Measurements from ENCODE around the gene RNF207. TPM values are rescaled to one million over a fixed set of nuclear protein-coding genes. Genes with fewer than 3 reads are reported as not detected.
A peak's percentile ranks its signal among the peaks of the same experiment; 100 is the strongest.

Gene RNF207, protein sequence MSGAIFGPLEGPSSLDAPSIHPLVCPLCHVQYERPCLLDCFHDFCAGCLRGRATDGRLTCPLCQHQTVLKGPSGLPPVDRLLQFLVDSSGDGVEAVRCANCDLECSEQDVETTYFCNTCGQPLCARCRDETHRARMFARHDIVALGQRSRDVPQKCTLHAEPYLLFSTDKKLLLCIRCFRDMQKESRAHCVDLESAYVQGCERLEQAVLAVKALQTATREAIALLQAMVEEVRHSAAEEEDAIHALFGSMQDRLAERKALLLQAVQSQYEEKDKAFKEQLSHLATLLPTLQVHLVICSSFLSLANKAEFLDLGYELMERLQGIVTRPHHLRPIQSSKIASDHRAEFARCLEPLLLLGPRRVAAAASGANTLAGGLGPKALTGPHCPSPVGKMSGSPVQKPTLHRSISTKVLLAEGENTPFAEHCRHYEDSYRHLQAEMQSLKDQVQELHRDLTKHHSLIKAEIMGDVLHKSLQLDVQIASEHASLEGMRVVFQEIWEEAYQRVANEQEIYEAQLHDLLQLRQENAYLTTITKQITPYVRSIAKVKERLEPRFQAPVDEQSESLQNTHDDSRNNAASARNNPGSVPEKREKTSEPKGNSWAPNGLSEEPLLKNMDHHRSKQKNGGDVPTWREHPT
- total RNA-seq, result 100 to 1,000 TPM in 1 of 8 experiments, 10 to 100 TPM in 2, 1 to 10 TPM in 5; 1.8 to 149 (median 7.3) TPM

DNA sequence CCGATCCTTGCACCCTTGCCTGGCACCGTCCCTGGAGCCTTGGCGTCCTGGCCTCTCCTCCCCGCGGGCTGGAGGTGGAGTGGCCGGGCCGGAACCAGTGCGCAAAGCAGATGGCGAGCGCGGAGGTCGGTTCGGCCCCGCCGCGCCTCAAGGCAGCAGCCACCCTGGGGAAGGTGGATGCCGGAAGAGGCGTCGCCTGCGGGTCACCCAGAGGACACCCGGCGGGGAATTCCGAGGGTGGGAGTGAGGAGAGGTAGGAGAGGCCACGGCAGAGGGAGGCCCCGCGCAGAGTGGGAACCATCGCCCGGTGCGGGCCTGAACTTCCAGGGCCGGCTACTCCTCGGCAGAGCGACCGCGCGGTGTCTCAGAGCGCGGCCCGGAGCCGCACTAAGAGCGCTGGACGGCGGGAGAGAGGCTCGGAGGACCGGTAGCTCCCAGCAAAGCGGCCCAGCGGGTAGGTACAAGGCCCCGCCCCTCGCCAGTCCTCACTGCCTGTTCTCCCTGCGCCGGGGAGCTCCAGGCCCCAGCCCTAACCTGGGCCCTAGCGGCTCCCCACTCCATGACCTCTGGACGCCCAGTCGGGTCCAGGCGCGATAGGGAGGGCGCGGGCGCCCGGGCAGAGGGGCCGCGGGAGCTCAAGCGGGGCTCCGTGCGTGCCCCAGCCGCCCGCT is at the start of gene RNF207:
TSS of gene RNF207 (plus strand) at position 271 of the 671 bp plus-strand sequence. CDS start 417 bp downstream, outside the sequence.
- H3K27ac ChIP-seq, result no peak within 1 kb of the TSS
- peaks cover 29 to 33% of the 10 kb centered on the region in 2 donors for H3K4me1 ChIP-seq (replicated peaks in 1 of 2)
- in situ Hi-C loops (cut with MboI; ENCODE audit: low pct_unique_long_range_greater_than_20kb in 2 of 9, low sequenced_read_pairs in 9 of 9, unreplicated experiment in 9 of 9), result no loop called here
- 0 to 26% (median 11%) methylated on average over 1 to 45 of the region's 66 CpGs; no CpG with 5 or more reads in 4 of the 10 experiments for WGBS, 10 experiments
- H3K4me3 ChIP-seq, result peak within 1 kb of the TSS; percentile 5 to 36 (median 15)
- peak; percentile 57 to 67 (median 66) for ATAC-seq (replicated peaks in 6 of 8)

DNA sequence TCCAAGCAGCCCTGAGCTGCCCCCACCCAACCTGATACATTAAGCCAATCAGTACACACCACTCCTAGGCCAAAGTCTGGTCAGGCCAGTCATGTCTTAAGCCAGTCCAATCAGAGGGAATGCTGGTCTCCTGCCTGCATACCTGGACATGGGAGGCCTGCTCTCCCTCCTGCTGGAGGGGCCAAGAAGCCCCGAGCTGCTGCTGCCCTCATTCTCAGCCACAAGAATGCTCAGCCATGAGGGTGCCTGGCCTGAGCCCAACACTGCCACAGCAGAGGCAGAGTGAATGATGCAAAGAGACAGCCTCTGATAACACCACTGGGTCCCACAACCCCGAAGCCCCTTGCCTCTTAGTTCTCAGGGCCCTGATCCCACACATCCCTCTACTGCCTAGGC is 48.8 kb upstream of the RNF207 start:
- peak in 3 of 8 experiments; percentile 34 to 38 (median 37) for ATAC-seq (replicated peaks in 6 of 8)
- 0 to 71% (median 53%) methylated on average over 1 to 2 of the region's 2 CpGs; no CpG with 5 or more reads in 7 of the 10 experiments for WGBS, 10 experiments
- H3K27ac ChIP-seq, result no peak overlapping the region
- peaks cover 37 to 44% of the 10 kb centered on the region in 2 donors for H3K4me1 ChIP-seq (replicated peaks in 1 of 2)
- H3K4me3 ChIP-seq, result no peak overlapping the region
- in situ Hi-C loops (cut with MboI; ENCODE audit: low pct_unique_long_range_greater_than_20kb in 2 of 9, low sequenced_read_pairs in 9 of 9, unreplicated experiment in 9 of 9), result no loop called here

DNA sequence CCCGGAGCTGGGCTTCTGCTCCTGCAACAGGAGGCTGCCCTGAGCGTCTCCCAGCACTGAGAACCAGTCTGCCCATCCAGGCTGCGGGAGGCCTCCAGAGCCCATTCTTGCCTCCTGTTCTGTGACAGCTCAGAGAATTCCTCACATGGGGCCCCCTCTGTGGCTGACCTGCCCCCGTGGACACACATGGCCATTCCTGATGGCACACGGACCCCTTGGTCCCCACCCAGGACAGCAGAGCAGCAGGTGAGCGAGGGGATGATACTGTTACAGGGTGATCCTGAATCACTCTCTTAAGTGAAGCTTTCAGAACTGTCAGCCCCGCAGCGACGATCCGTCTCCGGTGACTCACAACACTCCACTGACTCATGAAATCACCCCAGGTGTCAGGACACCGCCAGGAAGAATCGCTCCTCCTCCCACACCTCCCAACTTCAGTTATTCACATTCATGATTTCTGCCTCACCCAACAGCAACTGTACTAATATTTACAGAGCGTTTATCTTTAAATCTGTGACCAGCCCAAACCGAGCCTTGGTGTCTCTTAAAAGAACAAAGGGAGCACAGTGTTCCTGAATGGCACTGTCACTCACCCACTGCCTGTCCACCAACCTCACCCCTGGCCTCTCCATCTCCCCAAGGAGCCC is 48.3 kb upstream of the RNF207 start:
- 7 to 80% (median 20%) methylated on average over 1 to 12 of the region's 15 CpGs; no CpG with 5 or more reads in 1 of the 10 experiments for WGBS, 10 experiments
- in situ Hi-C loops (cut with MboI; ENCODE audit: low pct_unique_long_range_greater_than_20kb in 2 of 9, low sequenced_read_pairs in 9 of 9, unreplicated experiment in 9 of 9), result no loop called here

DNA sequence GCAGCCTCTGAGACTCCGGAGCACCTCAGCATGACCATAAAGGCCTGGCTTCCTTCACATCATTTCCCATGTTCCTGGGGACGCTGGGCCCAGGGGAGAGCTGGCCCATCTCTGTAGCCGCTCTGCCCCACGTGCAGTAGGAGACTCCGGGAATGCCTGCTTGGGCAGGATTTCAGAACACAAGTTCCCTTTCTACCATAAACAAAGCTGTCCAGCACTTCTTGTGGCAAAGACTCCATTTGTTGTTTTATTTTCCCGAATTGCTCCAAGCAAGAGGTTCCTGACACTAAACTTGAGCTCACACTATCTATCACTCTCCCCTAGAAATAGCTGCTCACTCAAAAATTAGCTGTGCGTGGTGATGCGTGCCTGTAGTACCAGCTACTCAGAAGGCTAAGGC is 47.7 kb upstream of the RNF207 start:
- peak in 1 of 8 experiments; percentile 6 for ATAC-seq (replicated peaks in 6 of 8)
- H3K27ac ChIP-seq, result peak overlapping the region in 1 of 2 donors; percentile 11
- WGBS, 10 experiments, result 58 to 100% (median 74%) methylated on average over 1 to 7 of the region's 8 CpGs; no CpG with 5 or more reads in 3 of the 10 experiments
- in situ Hi-C loops (cut with MboI; ENCODE audit: low pct_unique_long_range_greater_than_20kb in 2 of 9, low sequenced_read_pairs in 9 of 9, unreplicated experiment in 9 of 9), result no loop called here
- no peak overlapping the region for H3K4me3 ChIP-seq
- peaks cover 35 to 38% of the 10 kb centered on the region in 2 donors for H3K4me1 ChIP-seq (replicated peaks in 1 of 2)

More for the DNA sequence above, 48.3 kb upstream of the RNF207 start:
- Histone ChIP-seq H3K4me3 (no peak overlapping the region), H3K27ac (peak overlapping the region in 1 of 2 donors; percentile 11), H3K4me1 (replicated peaks in 1 of 2) (peaks cover 33 to 39% of the 10 kb centered on the region in 2 donors)
- ATAC-seq (replicated peaks in 6 of 8), result peak; percentile 66 to 94 (median 89)

DNA sequence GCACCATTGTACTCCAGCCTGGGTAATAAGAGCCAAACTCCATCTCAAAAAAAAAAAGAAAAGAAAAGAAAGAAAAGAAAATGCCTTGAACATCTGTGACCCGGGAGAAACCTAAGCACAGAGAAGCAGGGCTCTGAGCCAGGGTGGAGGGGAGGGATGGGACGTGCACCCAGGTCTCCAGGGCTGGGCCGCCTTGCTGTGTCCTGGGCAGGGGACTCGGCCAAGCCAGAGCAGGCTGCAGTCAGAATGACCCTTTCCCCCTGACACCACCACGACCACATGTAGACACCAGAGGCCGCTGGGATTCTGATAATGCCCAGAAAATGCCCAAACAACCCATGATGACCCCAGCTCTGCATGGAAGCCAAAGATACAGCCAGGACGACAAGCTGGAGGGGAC is 43.6 kb upstream of the RNF207 start:
- 0 to 78% (median 60%) methylated on average over 1 to 4 of the region's 7 CpGs; no CpG with 5 or more reads in 3 of the 10 experiments for WGBS, 10 experiments
- peaks cover 57 to 59% of the 10 kb centered on the region in 2 donors for H3K4me1 ChIP-seq (replicated peaks in 1 of 2)
- no peak overlapping the region for H3K27ac ChIP-seq
- no peak for ATAC-seq (replicated peaks in 6 of 8)
- in situ Hi-C loops (cut with MboI; ENCODE audit: low pct_unique_long_range_greater_than_20kb in 2 of 9, low sequenced_read_pairs in 9 of 9, unreplicated experiment in 9 of 9), result no loop called here
- no peak overlapping the region for H3K4me3 ChIP-seq

DNA sequence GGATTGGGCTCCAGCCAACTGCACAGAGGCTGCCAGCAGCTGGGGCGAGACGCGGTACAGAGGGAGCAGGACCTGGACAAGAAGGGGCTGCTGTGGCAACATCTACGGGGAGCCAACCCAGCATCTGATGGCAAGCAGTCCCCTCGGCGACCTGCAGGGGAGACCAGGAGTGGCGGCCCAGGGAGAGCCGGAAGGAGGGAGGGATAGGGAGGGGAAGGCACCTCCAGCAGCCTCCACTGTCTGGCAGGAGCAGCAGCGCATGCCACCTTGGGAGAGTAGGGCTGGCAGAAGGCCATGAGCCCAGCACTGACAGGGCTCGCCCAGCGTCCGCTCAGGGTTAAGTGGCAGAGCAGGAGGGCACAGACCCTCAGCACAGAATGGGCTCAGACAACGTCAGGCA is 43.1 kb upstream of the RNF207 start:
- H3K27ac ChIP-seq, result no peak overlapping the region
- in situ Hi-C loops (cut with MboI; ENCODE audit: low pct_unique_long_range_greater_than_20kb in 2 of 9, low sequenced_read_pairs in 9 of 9, unreplicated experiment in 9 of 9), result no loop called here

DNA sequence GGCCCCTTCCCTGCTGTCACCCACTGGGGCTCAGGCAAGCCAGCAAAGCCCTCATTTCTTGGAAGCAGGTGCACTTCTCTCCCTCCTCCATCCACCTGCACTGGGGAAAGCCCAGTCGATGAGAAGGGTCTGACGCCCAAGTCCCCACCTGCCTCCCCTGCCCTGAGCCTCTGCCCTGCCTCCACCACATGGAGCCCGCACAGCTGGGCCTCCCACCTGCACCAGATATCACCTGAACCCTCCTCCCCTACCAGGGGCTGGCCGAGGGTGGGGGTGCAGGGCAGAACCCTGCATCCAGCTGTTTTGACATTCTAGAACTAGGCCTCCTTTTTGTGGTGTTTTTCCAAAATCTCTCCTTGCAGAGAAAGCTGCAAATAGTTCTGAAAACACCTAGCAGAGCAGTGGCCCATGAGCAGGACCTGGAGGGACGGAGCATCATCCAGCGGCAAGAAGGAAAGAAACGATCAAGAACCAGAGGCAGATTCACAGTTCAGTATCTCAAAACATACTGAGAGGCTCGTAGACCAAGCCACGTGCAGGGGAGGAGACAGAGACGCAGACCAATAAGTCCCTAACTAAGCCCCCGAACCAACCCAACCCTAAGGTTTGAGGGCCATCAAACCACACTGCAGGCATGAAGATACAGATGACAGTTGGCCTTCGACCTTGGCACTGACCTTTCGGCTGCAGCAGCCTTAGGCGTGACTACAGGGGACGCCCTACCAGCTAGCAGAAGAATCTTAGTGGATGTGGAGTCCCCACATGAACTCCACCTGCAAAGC is 42.5 kb upstream of the RNF207 start:
- no peak overlapping the region for H3K4me3 ChIP-seq

More for the DNA sequence above, 43.1 kb upstream of the RNF207 start:
- H3K4me1 ChIP-seq (replicated peaks in 1 of 2), result peaks cover 53 to 55% of the 10 kb centered on the region in 2 donors
- peak in 3 of 8 experiments; percentile 11 to 34 (median 15) for ATAC-seq (replicated peaks in 6 of 8)
- H3K4me3 ChIP-seq, result no peak overlapping the region
- 0 to 100% (median 76%) methylated on average over 1 to 11 of the region's 13 CpGs; no CpG with 5 or more reads in 4 of the 10 experiments for WGBS, 10 experiments

DNA sequence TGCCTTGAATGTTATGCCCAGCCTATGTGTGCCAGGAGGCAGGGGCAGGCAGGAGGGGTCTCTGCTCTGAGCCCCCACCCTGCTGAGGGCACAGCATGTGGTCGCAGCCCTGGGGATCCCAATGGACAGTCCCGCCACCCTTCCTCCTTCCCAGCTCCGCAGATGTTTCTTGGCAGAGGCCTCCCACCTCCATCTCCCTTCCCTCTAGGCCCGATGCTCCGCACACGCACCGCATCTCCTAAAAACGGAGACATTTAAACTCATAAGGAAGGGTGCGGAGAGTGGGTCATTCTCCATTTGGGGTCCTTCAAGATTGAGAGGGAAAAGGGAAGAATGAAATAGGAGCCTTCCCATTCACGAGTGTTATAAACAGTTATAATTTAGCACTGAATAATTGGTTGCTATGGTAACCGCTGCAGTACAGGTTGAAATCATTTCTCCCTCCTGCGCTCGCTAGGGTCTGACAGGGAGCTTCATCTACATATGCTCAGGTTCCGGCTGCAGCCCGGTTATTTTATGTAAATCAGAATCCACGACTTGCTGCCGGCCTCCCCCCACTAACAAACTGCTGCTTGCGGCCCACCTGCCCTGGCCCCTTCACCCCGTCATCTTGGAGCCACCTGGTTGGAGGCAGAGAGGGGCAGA is 41.8 kb upstream of the RNF207 start:
- Histone ChIP-seq H3K4me1 (replicated peaks in 1 of 2) (peaks cover 48 to 50% of the 10 kb centered on the region in 2 donors), H3K4me3 (no peak overlapping the region), H3K27ac (peak overlapping the region; percentile 12 to 38)
- ATAC-seq (replicated peaks in 6 of 8), result peak in 5 of 8 experiments; percentile 58 to 82 (median 69)
- in situ Hi-C loops (cut with MboI; ENCODE audit: low pct_unique_long_range_greater_than_20kb in 2 of 9, low sequenced_read_pairs in 9 of 9, unreplicated experiment in 9 of 9), result no loop called here
- WGBS, 10 experiments, result 10 to 71% (median 40%) methylated on average over 2 to 15 of the region's 19 CpGs; no CpG with 5 or more reads in 2 of the 10 experiments

More for the DNA sequence above, 42.5 kb upstream of the RNF207 start:
- 40 to 84% (median 73%) methylated on average over 1 to 14 of the region's 15 CpGs; no CpG with 5 or more reads in 2 of the 10 experiments for WGBS, 10 experiments
- in situ Hi-C loops (cut with MboI; ENCODE audit: low pct_unique_long_range_greater_than_20kb in 2 of 9, low sequenced_read_pairs in 9 of 9, unreplicated experiment in 9 of 9), result no loop called here
- H3K27ac ChIP-seq, result no peak overlapping the region
- ATAC-seq (replicated peaks in 6 of 8), result no peak
- peaks cover 48 to 50% of the 10 kb centered on the region in 2 donors for H3K4me1 ChIP-seq (replicated peaks in 1 of 2)

DNA sequence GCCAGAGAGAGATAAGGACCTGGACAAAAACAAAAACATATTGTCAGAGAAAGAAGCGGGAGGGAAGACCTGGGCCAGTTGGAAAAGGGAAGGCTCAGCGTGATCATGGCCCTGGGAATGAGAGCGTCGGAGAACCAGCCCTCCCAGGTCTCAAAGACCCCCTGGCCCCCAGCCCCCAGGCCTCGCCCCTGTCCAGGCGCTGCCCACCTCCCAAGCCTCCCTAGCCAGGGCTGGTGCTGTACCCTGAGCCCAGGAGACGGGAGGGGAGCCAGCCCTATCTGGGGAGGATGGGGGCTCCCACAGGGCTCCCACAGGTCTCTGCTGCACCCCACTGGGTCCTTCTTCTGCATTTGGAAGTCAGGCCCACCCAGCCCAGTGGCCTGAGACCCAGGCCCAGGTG is 40.9 kb upstream of the RNF207 start:
- no peak for ATAC-seq (replicated peaks in 6 of 8)
- H3K27ac ChIP-seq, result no peak overlapping the region
- 20 to 78% (median 69%) methylated on average over 1 to 5 of the region's 7 CpGs; no CpG with 5 or more reads in 6 of the 10 experiments for WGBS, 10 experiments
- H3K4me1 ChIP-seq (replicated peaks in 1 of 2), result peaks cover 48% of the 10 kb centered on the region in 2 donors
- in situ Hi-C loops (cut with MboI; ENCODE audit: low pct_unique_long_range_greater_than_20kb in 2 of 9, low sequenced_read_pairs in 9 of 9, unreplicated experiment in 9 of 9), result no loop called here
- no peak overlapping the region for H3K4me3 ChIP-seq

DNA sequence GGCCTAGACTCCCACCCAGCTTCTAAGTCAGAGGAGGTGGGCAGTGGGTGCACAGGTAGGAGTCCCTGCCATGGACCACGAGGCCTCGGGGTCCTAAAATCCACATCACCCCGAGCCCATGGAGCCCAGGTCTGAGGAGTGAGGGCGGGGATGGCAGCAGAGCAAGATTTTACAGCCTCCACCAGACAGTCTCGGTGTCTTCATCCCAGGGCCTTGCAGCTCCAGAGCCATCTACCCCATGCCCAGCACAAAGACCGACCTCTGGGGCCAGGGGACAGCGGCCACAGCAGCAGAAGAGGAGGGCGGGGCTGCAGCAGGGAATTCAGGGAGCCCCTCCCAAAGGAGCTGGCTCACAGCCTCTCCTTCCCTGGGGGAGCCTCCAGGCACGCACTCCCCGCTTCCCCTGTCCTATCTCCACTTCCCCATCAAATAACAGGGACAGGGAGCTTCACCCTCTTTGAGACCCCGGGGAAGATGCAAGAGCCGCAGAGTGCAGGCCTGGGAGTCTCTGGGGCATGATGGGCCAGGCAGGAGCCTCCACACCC is 40.4 kb upstream of the RNF207 start:
- in situ Hi-C loops (cut with MboI; ENCODE audit: low pct_unique_long_range_greater_than_20kb in 2 of 9, low sequenced_read_pairs in 9 of 9, unreplicated experiment in 9 of 9), result no loop called here
- peak in 1 of 8 experiments; percentile 48 for ATAC-seq (replicated peaks in 6 of 8)
- Histone ChIP-seq H3K27ac (peak overlapping the region in 1 of 2 donors; percentile 14), H3K4me1 (replicated peaks in 1 of 2) (peaks cover 46% of the 10 kb centered on the region in 2 donors), H3K4me3 (no peak overlapping the region)
- WGBS, 10 experiments, result 20 to 80% (median 66%) methylated on average over 1 to 7 of the region's 12 CpGs; no CpG with 5 or more reads in 6 of the 10 experiments

DNA sequence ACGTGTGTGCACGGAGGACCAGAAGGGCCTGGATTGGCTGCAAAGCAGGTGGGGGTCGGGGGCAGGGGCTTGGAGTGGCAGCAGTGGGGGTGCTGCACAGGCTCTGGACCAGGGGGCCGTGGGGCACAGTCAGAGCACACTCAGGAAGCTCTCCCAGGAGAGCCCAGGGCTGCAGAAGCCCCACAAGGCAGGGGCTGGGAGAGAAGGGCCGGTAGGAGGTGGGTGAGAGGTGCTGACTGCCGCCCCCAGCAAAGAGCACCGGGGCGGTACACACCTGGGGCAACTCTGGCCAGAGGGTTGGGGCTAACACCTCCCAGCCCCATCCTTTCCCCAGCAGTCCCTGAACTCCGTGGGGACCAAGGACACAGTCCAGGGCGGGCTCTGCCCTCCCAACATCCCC is 39.7 kb upstream of the RNF207 start:
- in situ Hi-C loops (cut with MboI; ENCODE audit: low pct_unique_long_range_greater_than_20kb in 2 of 9, low sequenced_read_pairs in 9 of 9, unreplicated experiment in 9 of 9), result no loop called here
- 40% methylated on average over 1 of the region's 10 CpGs; no CpG with 5 or more reads in 9 of the 10 experiments for WGBS, 10 experiments
- H3K27ac ChIP-seq, result no peak overlapping the region
- no peak overlapping the region for H3K4me3 ChIP-seq
- no peak for ATAC-seq (replicated peaks in 6 of 8)
- H3K4me1 ChIP-seq (replicated peaks in 1 of 2), result peaks cover 39 to 40% of the 10 kb centered on the region in 2 donors

Data from motor neuron (in vitro differentiated cells).